ENCODE results near the gene OVOL1. TPM values are rescaled to one million over a fixed set of nuclear protein-coding genes. Genes with fewer than 3 reads are reported as not detected.

The OVOL1 gene
- total RNA-seq, 3 donors from 2014 or later (not counting 1 experiment from before 2014, with no cell fraction given): 0.11 to 0.12 TPM; not detected in 1

GRCh38 chr11:65792456-65792855 is 5.6 kb downstream of the OVOL1 start:
- DNase-seq: no peak
- H3K27ac ChIP-seq (ENCODE audit: low read length): no peak overlapping the region
- H3K36me3 ChIP-seq (ENCODE audit: control insufficient read depth, insufficient read depth, low read length): no peaks in the 10 kb centered on the region
- H3K36me3 Mint-ChIP-seq: no peaks in the 10 kb centered on the region
- peaks cover 22% of the 10 kb centered on the region for H3K4me1 ChIP-seq (ENCODE audit: control insufficient read depth, insufficient read depth, low read length)
- 89% methylated on average over 16 of the region's 16 CpGs for WGBS (ENCODE audit: insufficient coverage)
- no peak for TF ChIP-seq CTCF (IDR thresholded peaks at IDR 0.05)
- peaks cover 21% of the 10 kb centered on the region for H3K27me3 ChIP-seq (ENCODE audit: control insufficient read depth, insufficient read depth, low read length)
- no peak overlapping the region for H3K4me3 ChIP-seq (ENCODE audit: low read length)
- no peaks in the 10 kb centered on the region for H3K9me3 Mint-ChIP-seq
- peak overlapping the region; percentile 52 for H3K4me3 Mint-ChIP-seq
- H3K9me3 ChIP-seq (ENCODE audit: control insufficient read depth, insufficient read depth, low read length): no peaks in the 10 kb centered on the region
- H3K4me1 Mint-ChIP-seq: peaks cover 5 to 18% of the 10 kb centered on the region in 2 donors
- intact Hi-C loops (cut with micrococcal nuclease): no loop called here
- peak overlapping the region; percentile 50 to 69 for H3K27ac Mint-ChIP-seq
- no peak for ATAC-seq
- H3K27me3 Mint-ChIP-seq (ENCODE audit: low read depth in 2 of 2): peaks cover 7 to 16% of the 10 kb centered on the region in 2 donors

- Mint-ChIP-seq H3K4me1 (peaks cover 1 to 14% of the 10 kb centered on the region in 2 donors), H3K36me3 (no peaks in the 10 kb centered on the region), H3K27me3 (ENCODE audit: low read depth in 2 of 2) (peaks cover 7 to 13% of the 10 kb centered on the region in 2 donors), H3K4me3 (no peak overlapping the region), H3K27ac (peak overlapping the region; percentile 50 to 69), H3K9me3 (no peaks in the 10 kb centered on the region)
- no peak for ATAC-seq
- no peaks in the 10 kb centered on the region for H3K9me3 ChIP-seq (ENCODE audit: control insufficient read depth, insufficient read depth, low read length)
- no peak for TF ChIP-seq CTCF (IDR thresholded peaks at IDR 0.05)
- H3K27ac ChIP-seq (ENCODE audit: low read length): no peak overlapping the region
- WGBS (ENCODE audit: insufficient coverage): 93% methylated on average over 16 of the region's 16 CpGs
- no peak overlapping the region for H3K4me3 ChIP-seq (ENCODE audit: low read length)
- peaks cover 15% of the 10 kb centered on the region for H3K27me3 ChIP-seq (ENCODE audit: control insufficient read depth, insufficient read depth, low read length)
- no peak for DNase-seq
- no peaks in the 10 kb centered on the region for H3K36me3 ChIP-seq (ENCODE audit: control insufficient read depth, insufficient read depth, low read length)
- intact Hi-C loops (cut with micrococcal nuclease): no loop called here
- H3K4me1 ChIP-seq (ENCODE audit: control insufficient read depth, insufficient read depth, low read length): peaks cover 15% of the 10 kb centered on the region
Measured at GRCh38 chr11:65793144-65793581, 6.3 kb downstream of the OVOL1 start.

- no peaks in the 10 kb centered on the region for H3K9me3 Mint-ChIP-seq
- intact Hi-C loops (cut with micrococcal nuclease): no loop called here
- Histone ChIP-seq H3K4me3 (ENCODE audit: low read length) (no peak overlapping the region), H3K27ac (ENCODE audit: low read length) (no peak overlapping the region), H3K36me3 (ENCODE audit: control insufficient read depth, insufficient read depth, low read length) (no peaks in the 10 kb centered on the region), H3K9me3 (ENCODE audit: control insufficient read depth, insufficient read depth, low read length) (no peaks in the 10 kb centered on the region), H3K27me3 (ENCODE audit: control insufficient read depth, insufficient read depth, low read length) (peaks cover 8% of the 10 kb centered on the region), H3K4me1 (ENCODE audit: control insufficient read depth, insufficient read depth, low read length) (peaks cover 10% of the 10 kb centered on the region)
- DNase-seq (no peak), ATAC-seq (no peak)
- peaks cover 7 to 9% of the 10 kb centered on the region in 2 donors for H3K27me3 Mint-ChIP-seq (ENCODE audit: low read depth in 2 of 2)
- 94% methylated on average over 29 of the region's 29 CpGs for WGBS (ENCODE audit: insufficient coverage)
- H3K4me3 Mint-ChIP-seq: no peak overlapping the region
- no peak overlapping the region for H3K27ac Mint-ChIP-seq
- H3K36me3 Mint-ChIP-seq: no peaks in the 10 kb centered on the region
- peaks cover 0 to 11% of the 10 kb centered on the region in 2 donors for H3K4me1 Mint-ChIP-seq
- TF ChIP-seq CTCF (IDR thresholded peaks at IDR 0.05): no peak
Measured at GRCh38 chr11:65793625-65794400, 7.0 kb downstream of the OVOL1 start.

All from natural killer cell (primary cell).